ENCODE measurements around the gene HEPHL1. TPM values are rescaled to one million over a fixed set of nuclear protein-coding genes. Genes with fewer than 3 reads are reported as not detected.

Gene HEPHL1
- total RNA-seq, 1 donor from 2014 or later = 0.02 TPM

GRCh38 chr11:94043241-94043640 is 22.1 kb downstream of the HEPHL1 start:
- H4K20me1 ChIP-seq (ENCODE audit: low read depth) = no peaks in the 10 kb centered on the region
- Mint-ChIP-seq H3K36me3 (no peaks in the 10 kb centered on the region), H3K4me3 (no peak overlapping the region), H3K27me3 (ENCODE audit: insufficient read depth, low read depth) (no peaks in the 10 kb centered on the region), H3K9me3 (no peaks in the 10 kb centered on the region), H3K27ac (no peak overlapping the region), H3K4me1 (no peaks in the 10 kb centered on the region)
- H3K4me1 ChIP-seq = no peaks in the 10 kb centered on the region
- H3K36me3 ChIP-seq = no peaks in the 10 kb centered on the region
- no peaks in the 10 kb centered on the region for H3K79me2 ChIP-seq (ENCODE audit: low read depth)
- no peaks in the 10 kb centered on the region for H3F3A ChIP-seq (ENCODE audit: low read depth)
- no peak overlapping the region for H3K9ac ChIP-seq
- no peak overlapping the region for H3K27ac ChIP-seq
- no peak overlapping the region for H3K4me2 ChIP-seq
- no peaks in the 10 kb centered on the region for H3K9me3 ChIP-seq (ENCODE audit: low read depth)
- TF ChIP-seq EZH2phosphoT487 (IDR thresholded peaks at IDR 0.05) (no peak), CTCF (IDR thresholded peaks at IDR 0.05) (no peak), EZH2 (IDR thresholded peaks at IDR 0.05) (no peak)
- H3K27me3 ChIP-seq = no peaks in the 10 kb centered on the region
- no peak overlapping the region for H2AFZ ChIP-seq (replicated peaks)
- H3K4me3 ChIP-seq = no peak overlapping the region
- DNase-seq (ENCODE audit: low spot score) = no peak

- no peaks in the 10 kb centered on the region for H4K20me1 ChIP-seq (ENCODE audit: low read depth)
- H3K27me3 Mint-ChIP-seq (ENCODE audit: insufficient read depth, low read depth) = no peaks in the 10 kb centered on the region
- H3K36me3 ChIP-seq = no peaks in the 10 kb centered on the region
- H3K9ac ChIP-seq = no peak overlapping the region
- H3K4me3 ChIP-seq = no peak overlapping the region
- no peaks in the 10 kb centered on the region for H3K27me3 ChIP-seq
- H3K4me1 Mint-ChIP-seq = no peaks in the 10 kb centered on the region
- DNase-seq (ENCODE audit: low spot score) = no peak
- no peaks in the 10 kb centered on the region for H3K79me2 ChIP-seq (ENCODE audit: low read depth)
- TF ChIP-seq EZH2 (IDR thresholded peaks at IDR 0.05) (no peak), EZH2phosphoT487 (IDR thresholded peaks at IDR 0.05) (no peak)
- no peak overlapping the region for H2AFZ ChIP-seq (replicated peaks)
- no peak overlapping the region for H3K4me3 Mint-ChIP-seq
- H3K36me3 Mint-ChIP-seq = no peaks in the 10 kb centered on the region
- no peak overlapping the region for H3K4me2 ChIP-seq
- H3K9me3 Mint-ChIP-seq = no peaks in the 10 kb centered on the region
- H3K27ac ChIP-seq = no peak overlapping the region
- no peaks in the 10 kb centered on the region for H3K4me1 ChIP-seq
- H3F3A ChIP-seq (ENCODE audit: low read depth) = no peaks in the 10 kb centered on the region
- no peaks in the 10 kb centered on the region for H3K9me3 ChIP-seq (ENCODE audit: low read depth)
- H3K27ac Mint-ChIP-seq = no peak overlapping the region
These were observed 25.6 kb downstream of the HEPHL1 start for GRCh38 chr11:94046796-94047195.

- H3K4me3 ChIP-seq = no peak overlapping the region
- no peaks in the 10 kb centered on the region for H3K27me3 Mint-ChIP-seq (ENCODE audit: insufficient read depth, low read depth)
- H3K79me2 ChIP-seq (ENCODE audit: low read depth) = no peaks in the 10 kb centered on the region
- H3K4me2 ChIP-seq = no peak overlapping the region
- H3K9me3 Mint-ChIP-seq = no peaks in the 10 kb centered on the region
- no peak for DNase-seq (ENCODE audit: low spot score)
- no peaks in the 10 kb centered on the region for H3K27me3 ChIP-seq
- H3K27ac Mint-ChIP-seq = no peak overlapping the region
- no peak overlapping the region for H3K4me3 Mint-ChIP-seq
- no peaks in the 10 kb centered on the region for H4K20me1 ChIP-seq (ENCODE audit: low read depth)
- H3K9me3 ChIP-seq (ENCODE audit: low read depth) = no peaks in the 10 kb centered on the region
- no peaks in the 10 kb centered on the region for H3F3A ChIP-seq (ENCODE audit: low read depth)
- no peaks in the 10 kb centered on the region for H3K4me1 ChIP-seq
- no peaks in the 10 kb centered on the region for H3K36me3 Mint-ChIP-seq
- no peaks in the 10 kb centered on the region for H3K36me3 ChIP-seq
- TF ChIP-seq CTCF (IDR thresholded peaks at IDR 0.05) (no peak), EZH2 (IDR thresholded peaks at IDR 0.05) (no peak), EZH2phosphoT487 (IDR thresholded peaks at IDR 0.05) (no peak)
- no peak overlapping the region for H3K9ac ChIP-seq
- H2AFZ ChIP-seq (replicated peaks) = no peak overlapping the region
- no peak overlapping the region for H3K27ac ChIP-seq
- no peaks in the 10 kb centered on the region for H3K4me1 Mint-ChIP-seq
These were observed 27.0 kb downstream of the HEPHL1 start for GRCh38 chr11:94048032-94048709.

- Histone ChIP-seq H3K9me3 (ENCODE audit: low read depth) (no peaks in the 10 kb centered on the region), H3K4me3 (no peak overlapping the region), H4K20me1 (ENCODE audit: low read depth) (no peaks in the 10 kb centered on the region), H3K27ac (no peak overlapping the region), H3K4me1 (no peaks in the 10 kb centered on the region), H3K79me2 (ENCODE audit: low read depth) (no peaks in the 10 kb centered on the region), H3K36me3 (no peaks in the 10 kb centered on the region), H2AFZ (replicated peaks) (no peak overlapping the region), H3K4me2 (no peak overlapping the region), H3K27me3 (no peaks in the 10 kb centered on the region), H3F3A (ENCODE audit: low read depth) (no peaks in the 10 kb centered on the region), H3K9ac (no peak overlapping the region)
- Mint-ChIP-seq H3K4me1 (no peaks in the 10 kb centered on the region), H3K36me3 (no peaks in the 10 kb centered on the region), H3K27ac (no peak overlapping the region), H3K9me3 (no peaks in the 10 kb centered on the region), H3K4me3 (no peak overlapping the region), H3K27me3 (ENCODE audit: insufficient read depth, low read depth) (no peaks in the 10 kb centered on the region)
- TF ChIP-seq EZH2 (IDR thresholded peaks at IDR 0.05) = no peak
- no peak for TF ChIP-seq CTCF (IDR thresholded peaks at IDR 0.05)
- no peak for TF ChIP-seq EZH2phosphoT487 (IDR thresholded peaks at IDR 0.05)
- no peak for DNase-seq (ENCODE audit: low spot score)
These were observed 28.2 kb downstream of the HEPHL1 start for GRCh38 chr11:94049351-94049750.

Data from neural progenitor cell (in vitro differentiated cells).